Measurements from ENCODE around the gene STX18.
"Not testable (repeated sequence)": the region's sequence is repeated elsewhere in the genome, so short reads cannot be mapped to it uniquely, and the experiment has no call there.

Gene STX18

GRCh38 chr4:4541661-4542570 lies at the start of gene STX18:
Gene STX18 (minus strand): TSS chr4:4542048. CDS start chr4:4541964, 84 bp downstream.
- DNase-seq (ENCODE audit: insufficient read length, low spot score) (peak; percentile 72), FAIRE-seq (no peak)

GRCh38 chr4:4591071-4591470 lies 49.2 kb upstream of the STX18 start:
- FAIRE-seq, result no peak

GRCh38 chr4:4590546-4590945 lies 48.7 kb upstream of the STX18 start:
- FAIRE-seq (no peak), DNase-seq (ENCODE audit: insufficient read length, low spot score) (no peak)

More at GRCh38 chr4:4591071-4591470, 49.2 kb upstream of the STX18 start:
- DNase-seq (ENCODE audit: insufficient read length, low spot score), result no peak

- DNase-seq (ENCODE audit: insufficient read length, low spot score), result no peak
- no peak for FAIRE-seq
Measured at GRCh38 chr4:4585012-4585670, 43.3 kb upstream of the STX18 start.

- DNase-seq (ENCODE audit: insufficient read length, low spot score), result no peak
- no peak for FAIRE-seq
Measured at GRCh38 chr4:4583606-4584005, 41.8 kb upstream of the STX18 start.

- no peak for FAIRE-seq
- no peak for DNase-seq (ENCODE audit: insufficient read length, low spot score)
Measured at GRCh38 chr4:4582653-4583052, 40.8 kb upstream of the STX18 start.

- DNase-seq (ENCODE audit: insufficient read length, low spot score), result no peak
- FAIRE-seq, result no peak
Measured at GRCh38 chr4:4580494-4580893, 38.6 kb upstream of the STX18 start.

GRCh38 chr4:4578981-4579380 lies 37.1 kb upstream of the STX18 start:
- FAIRE-seq, result no peak
- DNase-seq (ENCODE audit: insufficient read length, low spot score), result no peak

GRCh38 chr4:4577359-4577875 lies 35.6 kb upstream of the STX18 start:
- no peak for FAIRE-seq
- no peak for DNase-seq (ENCODE audit: insufficient read length, low spot score)

- DNase-seq (ENCODE audit: insufficient read length, low spot score), result peak; percentile 43
- peak; percentile 87 for FAIRE-seq
Measured at GRCh38 chr4:4575284-4576211, 33.7 kb upstream of the STX18 start.

- FAIRE-seq, result peak; percentile 48
- peak; percentile 18 for DNase-seq (ENCODE audit: insufficient read length, low spot score)
Measured at GRCh38 chr4:4574792-4575191, 32.9 kb upstream of the STX18 start.

GRCh38 chr4:4574052-4574451 lies 32.2 kb upstream of the STX18 start:
- no peak for DNase-seq (ENCODE audit: insufficient read length, low spot score)

GRCh38 chr4:4572821-4573220 lies 31.0 kb upstream of the STX18 start:
- no peak for FAIRE-seq
- DNase-seq (ENCODE audit: insufficient read length, low spot score), result no peak

More at GRCh38 chr4:4574052-4574451, 32.2 kb upstream of the STX18 start:
- no peak for FAIRE-seq

GRCh38 chr4:4569861-4570260 lies 28.0 kb upstream of the STX18 start:
- not testable (repeated sequence) for DNase-seq (ENCODE audit: insufficient read length, low spot score); FAIRE-seq

- no peak for DNase-seq (ENCODE audit: insufficient read length, low spot score)
- FAIRE-seq, result no peak
Measured at GRCh38 chr4:4568806-4569427, 27.1 kb upstream of the STX18 start.

- FAIRE-seq; DNase-seq (ENCODE audit: insufficient read length, low spot score): not testable (repeated sequence)
Measured at GRCh38 chr4:4566359-4566758, 24.5 kb upstream of the STX18 start.

- FAIRE-seq, result no peak
- no peak for DNase-seq (ENCODE audit: insufficient read length, low spot score)
Measured at GRCh38 chr4:4564522-4564921, 22.7 kb upstream of the STX18 start.

- FAIRE-seq (no peak), DNase-seq (ENCODE audit: insufficient read length, low spot score) (no peak)
Measured at GRCh38 chr4:4560642-4561041, 18.8 kb upstream of the STX18 start.

- FAIRE-seq, result no peak
- no peak for DNase-seq (ENCODE audit: insufficient read length, low spot score)
Measured at GRCh38 chr4:4560136-4560535, 18.3 kb upstream of the STX18 start.

GRCh38 chr4:4559596-4559995 lies 17.7 kb upstream of the STX18 start:
- FAIRE-seq (no peak), DNase-seq (ENCODE audit: insufficient read length, low spot score) (no peak)
